ENCODE results near the gene GP1BA. TPM values are rescaled to one million over a fixed set of nuclear protein-coding genes. Genes with fewer than 3 reads are reported as not detected.
A peak's percentile ranks its signal among the peaks of the same experiment; 100 is the strongest.

GP1BA gene
- total and polyA plus RNA-seq, 2 donors (not counting 3 experiments of a cell fraction or from before 2014, with no cell fraction given): not detected

GRCh38 chr17:4940555-4941318 lies 8.7 kb downstream of the GP1BA start:
- H3K9me3 ChIP-seq (replicated peaks; ENCODE audit: control insufficient read depth, insufficient read depth, low read length): no peaks in the 10 kb centered on the region
- H3K9ac ChIP-seq (replicated peaks; ENCODE audit: extremely low read depth, insufficient read depth, low read length): peak overlapping the region; percentile 88
- no peak for DNase-seq (ENCODE audit: low read depth, low spot score)
- intact Hi-C loops (cut with micrococcal nuclease): loop anchor here (1.0 to 2.0 kb wide), 4 partner anchors 8 to 58 kb away; partner anchors contain the start of genes CAMTA2, PFN1 and SPAG7
- TSS peak; percentile 79 for BruUV-seq (replicated peaks)
- peak overlapping the region; percentile 42 to 77 (median 45) for H3K4me3 ChIP-seq (replicated peaks in 1 of 3; ENCODE audit: insufficient read depth in 1 of 3, low read depth in 1 of 3, low read length in 3 of 3)
- peaks cover 29% of the 10 kb centered on the region for H3K4me1 ChIP-seq (ENCODE audit: control insufficient read depth, extremely low read depth, insufficient read depth, low read length)
- H3K27ac ChIP-seq (ENCODE audit: insufficient read depth, low read depth, low read length): peak overlapping the region; percentile 81
- H3K4me2 ChIP-seq (ENCODE audit: insufficient read depth, low read length): peak overlapping the region; percentile 70
- FAIRE-seq: peak; percentile 49
- dilution Hi-C loops (cut with MboI; ENCODE audit: extremely low pct_ligation_motif_present, low sequenced_read_pairs): no loop called here
- TF ChIP-seq POLR2A (IDR thresholded peaks at IDR 0.05; ENCODE audit: low read depth, low read length): no peak
- TF ChIP-seq MAX (IDR thresholded peaks at IDR 0.05; ENCODE audit: insufficient read depth, insufficient read length): no peak
- no peak for TF ChIP-seq JUN (IDR thresholded peaks at IDR 0.05; ENCODE audit: borderline replicate concordance, insufficient read depth, insufficient read length, low read depth)
- no peak for TF ChIP-seq EZH2 (IDR thresholded peaks at IDR 0.05; ENCODE audit: borderline replicate concordance, low read depth, low read length, severe bottlenecking)
- TF ChIP-seq GATA2 (IDR thresholded peaks at IDR 0.05; ENCODE audit: insufficient read depth, insufficient read length, low read depth, low read length): no peak
- TF ChIP-seq POLR2AphosphoS5 (IDR thresholded peaks at IDR 0.05; ENCODE audit: insufficient read depth, low read depth, low read length): no peak
- no peak for TF ChIP-seq FOS (IDR thresholded peaks at IDR 0.05; ENCODE audit: borderline replicate concordance, insufficient read depth, low read length)
- no peak for TF ChIP-seq MYC (IDR thresholded peaks at IDR 0.05; ENCODE audit: low read depth, low read length)
- TF ChIP-seq CTCF (IDR thresholded peaks at IDR 0.05; ENCODE audit: extremely low read depth in 1 of 2, insufficient read depth in 1 of 2, low read depth in 1 of 2, low read length in 2 of 2): no peak
- ChIA-PET CTCF (interaction anchor here (0.7 to 3.3 kb wide), 12 partner anchors 12 to 231 kb away, joined by 3 to 44 read pairs (median 4); partner anchors contain the start of genes CHRNE, INCA1, KIF1C and SPAG7), POLR2A (interaction anchor here (0.7 to 2.3 kb wide), 5 partner anchors 10 to 32 kb away, joined by 4 to 15 read pairs (median 4); partner anchors contain the start of genes ENO3 and SPAG7)
- peaks cover 67% of the 10 kb centered on the region for H3K79me2 ChIP-seq (ENCODE audit: control insufficient read depth, insufficient read depth, low read length)
- H2AFZ ChIP-seq (ENCODE audit: low read depth, low read length): peak overlapping the region; percentile 38
- peaks cover 8 to 42% of the 10 kb centered on the region in 2 experiments for H3K36me3 ChIP-seq (ENCODE audit: control insufficient read depth in 2 of 2, extremely low read depth in 1 of 2, insufficient read depth in 2 of 2, low read length in 2 of 2)
- no peaks in the 10 kb centered on the region for H3K27me3 ChIP-seq (ENCODE audit: control insufficient read depth in 2 of 2, insufficient read depth in 2 of 2, low read length in 2 of 2)
- no peaks in the 10 kb centered on the region for H3K9me1 ChIP-seq (replicated peaks; ENCODE audit: control insufficient read depth, extremely low read depth, insufficient read depth, low read length)
- H4K20me1 ChIP-seq (replicated peaks; ENCODE audit: control insufficient read depth, extremely low read depth, insufficient read depth, low read length): no peaks in the 10 kb centered on the region
